PC-3 (cell line): ENCODE results near the gene CTSD. TPM values are rescaled to one million over a fixed set of nuclear protein-coding genes. Genes with fewer than 3 reads are reported as not detected.
A peak's percentile ranks its signal among the peaks of the same experiment; 100 is the strongest.

Source experiments
- ATAC-seq: fragments of 200-7000 bp; cut with Tn5 transposase; 2 replicates; pipeline ENCODE4 v1.9.1; 2020; ENCODE audit warnings: mild to moderate bottlenecking, moderate library complexity
- BruUV-seq: library from RNA; stranded (reverse); fragments of 400-500 nt; replicated peaks from 2 replicates; lab custom pipeline; 2021; lab: Mats Ljungman, UMichigan
- CTCF ChIA-PET: fragments of 300-600 bp; sonication (Branson Sonifier 250); formaldehyde crosslinking; loops from one replicate; lab custom pipeline; 2022; ENCODE audit warnings: antibody characterized with exemption; lab: Charles Lee
- POLR2A ChIA-PET: fragments of 300-600 bp; sonication (Branson Sonifier 250); formaldehyde crosslinking; loops from one replicate; lab custom pipeline; 2022; ENCODE audit warnings: antibody characterized with exemption; ENCODE audit not compliant: unreplicated experiment; lab: Charles Lee
- DNase-seq: peaks from one replicate; pipeline ENCODE4 v3.0.0-alpha.2; 2015
- H2AFZ ChIP-seq: fragments of 300-600 bp; sonication (generic); 2 replicates; pipeline ENCODE4 v1.6.0; 2016; ENCODE audit warnings: antibody characterized with exemption, low read length
- H3F3A ChIP-seq: fragments of 300-600 bp; sonication (generic); one replicate; pipeline ENCODE4 v1.6.0; 2017; ENCODE audit warnings: antibody characterized with exemption, low read length, control low read depth, mild to moderate bottlenecking; ENCODE audit not compliant: unreplicated experiment
- H3K27ac ChIP-seq: fragments of 300-600 bp; sonication (generic); 2 replicates; pipeline ENCODE4 v1.5.1; 2016; ENCODE audit warnings: mild to moderate bottlenecking, low read length
- H3K27me3 ChIP-seq: fragments of 300-600 bp; sonication (generic); 2 replicates; pipeline ENCODE4 v1.6.1; 2016; ENCODE audit warnings: low read length, mixed read lengths
- H3K36me3 ChIP-seq: fragments of 300-600 bp; sonication (generic); 2 replicates; pipeline ENCODE4 v1.6.1; 2016; ENCODE audit warnings: low read depth, mixed run types, low read length, mixed read lengths
- H3K4me1 ChIP-seq: fragments of 300-600 bp; sonication (generic); 2 replicates; pipeline ENCODE4 v1.5.1; 2016; ENCODE audit warnings: low read length; ENCODE audit not compliant: insufficient read depth
- H3K4me2 ChIP-seq: fragments of 300-600 bp; sonication (generic); 2 replicates; pipeline ENCODE4 v1.6.0; 2016; ENCODE audit warnings: low read length
- H3K4me3 ChIP-seq: fragments of 300-600 bp; sonication (generic); 2 replicates; pipeline ENCODE4 v1.5.1; 2016; ENCODE audit warnings: mild to moderate bottlenecking, low read length, mixed read lengths
- H3K79me2 ChIP-seq: fragments of 300-600 bp; sonication (generic); 2 replicates; pipeline ENCODE4 v1.6.1; 2017; ENCODE audit warnings: low read length, mixed read lengths
- H3K9ac ChIP-seq: fragments of 300-600 bp; sonication (generic); 2 replicates; pipeline ENCODE4 v1.6.0; 2016; ENCODE audit warnings: mild to moderate bottlenecking, low read length
- H3K9me2 ChIP-seq: fragments of 300-600 bp; sonication (generic); replicated peaks from 2 replicates; pipeline ENCODE4 v1.6.1; 2016; ENCODE audit warnings: mixed run types, low read length, mixed read lengths
- H3K9me3 ChIP-seq: fragments of 300-600 bp; sonication (generic); 2 replicates; pipeline ENCODE4 v1.6.1; 2016; ENCODE audit warnings: low read length, mixed read lengths
- H4K20me1 ChIP-seq: fragments of 300-600 bp; sonication (generic); 2 replicates; pipeline ENCODE4 v1.6.1; 2016; ENCODE audit warnings: low read length, mixed read lengths
- CTCF ChIP-seq: fragments of 300-600 bp; sonication (generic); conservative IDR thresholded peaks from 2 replicates; pipeline ENCODE4 v1.5.1; 2017; ENCODE audit warnings: antibody characterized with exemption, low read depth, mild to moderate bottlenecking, low read length
- EZH2 ChIP-seq: fragments of 300-600 bp; sonication (generic); IDR thresholded peaks from one replicate; pipeline ENCODE4 v1.6.1; 2017; ENCODE audit warnings: antibody characterized with exemption, mild to moderate bottlenecking, low read length; ENCODE audit not compliant: unreplicated experiment
- EZH2phosphoT487 ChIP-seq: fragments of 300-600 bp; sonication (generic); IDR thresholded peaks from 2 replicates; pipeline ENCODE4 v1.6.1; 2018; ENCODE audit warnings: mild to moderate bottlenecking, antibody characterized with exemption, low read length, borderline replicate concordance
- intact Hi-C: fragments of 100-400 bp; cut with micrococcal nuclease; formaldehyde crosslinking; loops from 2 replicates; pipeline ENCODE4 v1.9.0; 2023
- total RNA-seq: library from RNA; depleted of rRNA; stranded (reverse); fragments of >200 nt; gene quantifications from 2 replicates; pipeline ENCODE4 v1.2.3, GENCODE V29; 2014

CTSD gene
- total RNA-seq, 1 experiment from 2014 or later: 308 TPM

GRCh38 chr11:1706634-1707400 is 56.9 kb downstream of the CTSD start:
- Histone ChIP-seq H3K4me3 (no peak overlapping the region), H2AFZ (no peak overlapping the region), H3K9me2 (no peaks in the 10 kb centered on the region), H3F3A (no peaks in the 10 kb centered on the region), H3K4me2 (no peak overlapping the region), H3K79me2 (no peaks in the 10 kb centered on the region), H3K27ac (no peak overlapping the region), H3K9ac (no peak overlapping the region), H3K27me3 (peaks cover 42% of the 10 kb centered on the region), H3K9me3 (no peaks in the 10 kb centered on the region), H3K4me1 (peaks cover 11% of the 10 kb centered on the region), H3K36me3 (no peaks in the 10 kb centered on the region), H4K20me1 (no peaks in the 10 kb centered on the region)
- ChIA-PET POLR2A (no interaction called here), CTCF (no interaction called here)
- TF ChIP-seq EZH2phosphoT487: no peak
- TF ChIP-seq CTCF: peak; percentile 37; the same call in 1 of the 2 replicates
- intact Hi-C loops: no loop called here
- ATAC-seq: no peak
- BruUV-seq: no TSS peak
- peak; percentile 18 for DNase-seq

- CTCF ChIA-PET: no interaction called here
- BruUV-seq: no TSS peak
Observed at GRCh38 chr11:1705126-1706052, 58.3 kb downstream of the CTSD start.

More at GRCh38 chr11:1705126-1706052, 58.3 kb downstream of the CTSD start:
- no peak for TF ChIP-seq EZH2
- TF ChIP-seq EZH2phosphoT487: no peak
- TF ChIP-seq CTCF: no peak
- H3K4me2 ChIP-seq: peak overlapping the region; percentile 57
- peaks cover 11% of the 10 kb centered on the region for H3K4me1 ChIP-seq
- H3K9me2 ChIP-seq: no peaks in the 10 kb centered on the region
- no peaks in the 10 kb centered on the region for H3K36me3 ChIP-seq
- POLR2A ChIA-PET: no interaction called here
- H3K79me2 ChIP-seq: no peaks in the 10 kb centered on the region
- peak overlapping the region; percentile 40; the same call in 1 of the 2 replicates for H2AFZ ChIP-seq
- H3K9me3 ChIP-seq: no peaks in the 10 kb centered on the region
- no peaks in the 10 kb centered on the region for H3F3A ChIP-seq
- no peak overlapping the region for H3K27ac ChIP-seq
- peaks cover 28% of the 10 kb centered on the region for H3K27me3 ChIP-seq
- ATAC-seq (no peak), DNase-seq (peak; percentile 31)
- H3K4me3 ChIP-seq: peak overlapping the region; percentile 38; the same call in 1 of the 2 replicates
- intact Hi-C loops: no loop called here
- no peaks in the 10 kb centered on the region for H4K20me1 ChIP-seq
- H3K9ac ChIP-seq: no peak overlapping the region
